Spleen (tissue), 7 donors: ENCODE data around the gene RAET1G.

Experiments used
- CTCF ChIP-seq, 11 experiments: fragments of 200-600 bp in 7 of 11; fragments of 450-650 bp in 4 of 11; sonication (generic) in 4 of 11; IDR thresholded peaks in 8 of 11; conservative IDR thresholded peaks in 3 of 11; 1 replicate in 7 of 11; 2 replicates in 4 of 11; pipeline versions ENCODE4 v1.4.0 to v1.8.0; 2016 to 2021; ENCODE audit warnings: antibody characterized with exemption in 11 of 11, inconsistent platforms in 4 of 11, mild to moderate bottlenecking in 1 of 11
- POLR2A ChIP-seq, 3 donors: fragments of 450-650 bp; IDR thresholded peaks; one replicate each; pipeline ENCODE4 v1.5.1; 2017; ENCODE audit warnings: antibody characterized with exemption in 3 of 3, mild to moderate bottlenecking in 1 of 3
- donor health status: DM: no; HTN: no; CAD: no; lungs with moderate emphysema.
- donor health status: DM: no; HTN: no; CAD: no.
- donor health status: DM: no; HTN: no; CAD: no.

- TF ChIP-seq CTCF (IDR thresholded peaks at IDR 0.05 in 8 of 11, conservative IDR thresholded peaks at IDR 0.05 in 3 of 11) (no peak), POLR2A (IDR thresholded peaks at IDR 0.05) (no peak)
These were observed 41.7 kb downstream of the RAET1G start for GRCh38 chr6:149881066-149881766.
